ENCODE data around the gene SERPIND1. TPM values are rescaled to one million over a fixed set of nuclear protein-coding genes. Genes with fewer than 3 reads are reported as not detected.
A peak's percentile ranks its signal among the peaks of the same experiment; 100 is the strongest.
"Not testable (repeated sequence)": the region's sequence is repeated elsewhere in the genome, so short reads cannot be mapped to it uniquely, and the experiment has no call there.

SERPIND1 gene
- total RNA-seq, 1 experiment from 2014 or later = not detected

DNA sequence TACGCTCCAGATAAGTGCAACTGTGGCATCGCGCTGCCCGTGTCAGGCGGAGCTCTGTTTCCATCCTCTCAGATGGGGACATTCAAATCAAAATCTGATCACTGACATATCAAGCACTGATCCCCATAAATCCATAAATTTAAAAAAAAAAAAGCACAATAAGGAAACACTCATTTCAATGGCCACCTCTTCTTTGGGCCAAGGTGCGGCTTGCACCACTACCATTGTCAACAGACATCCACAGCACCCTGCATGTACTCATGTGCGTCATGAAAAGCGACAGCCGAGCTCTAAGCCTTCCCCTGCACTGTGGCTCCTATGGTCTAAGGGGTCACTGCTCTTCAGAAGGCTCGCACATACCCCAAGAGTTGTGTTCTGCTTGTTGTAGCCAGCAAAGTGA lies 26.7 kb upstream of the SERPIND1 start:
- no peak for DNase-seq (ENCODE audit: low spot score)

- no peak for DNase-seq (ENCODE audit: low spot score)
Observed at GRCh38 chr22:20748082-20748481, 25.8 kb upstream of the SERPIND1 start.

GRCh38 chr22:20748731-20749428 lies 25.0 kb upstream of the SERPIND1 start:
- no peak for DNase-seq (ENCODE audit: low spot score)

- DNase-seq (ENCODE audit: low spot score) = no peak
Observed at GRCh38 chr22:20749453-20749852, 24.5 kb upstream of the SERPIND1 start.

DNA sequence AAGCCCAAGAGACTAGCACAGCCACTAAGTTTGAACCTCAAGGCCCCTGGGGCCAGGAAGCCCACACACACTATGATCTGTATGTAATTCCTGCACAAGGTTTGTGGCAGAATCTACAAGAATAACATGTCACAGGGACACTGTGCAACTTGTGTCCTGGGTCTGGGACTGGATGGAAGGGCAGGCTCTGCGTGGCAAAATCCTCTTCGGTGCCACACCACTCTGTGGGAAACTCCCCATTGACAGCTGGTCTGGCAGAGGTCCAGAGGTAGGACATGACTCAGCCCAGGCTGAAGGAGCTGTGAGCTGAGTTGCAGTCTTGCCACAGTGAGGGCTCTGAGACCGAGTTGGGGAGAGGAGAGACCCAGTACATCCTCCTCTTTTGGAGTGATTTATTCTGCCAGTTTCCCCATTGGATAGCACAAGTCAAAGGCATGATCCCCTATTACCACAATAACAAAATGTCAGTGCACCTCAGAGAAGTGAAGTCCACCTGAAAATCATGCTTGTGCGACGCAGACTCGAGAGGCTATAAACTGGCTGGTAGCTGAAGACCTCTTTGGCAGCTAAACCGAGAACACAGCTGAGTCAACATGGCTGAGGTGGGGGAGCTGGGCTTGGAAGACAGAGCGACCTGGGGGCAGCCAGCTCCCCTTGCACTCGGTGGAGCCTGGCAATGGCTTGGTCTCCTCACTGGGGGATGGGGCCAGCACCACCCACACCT lies 23.3 kb upstream of the SERPIND1 start:
- DNase-seq (ENCODE audit: low spot score) = peak; percentile 33

DNA sequence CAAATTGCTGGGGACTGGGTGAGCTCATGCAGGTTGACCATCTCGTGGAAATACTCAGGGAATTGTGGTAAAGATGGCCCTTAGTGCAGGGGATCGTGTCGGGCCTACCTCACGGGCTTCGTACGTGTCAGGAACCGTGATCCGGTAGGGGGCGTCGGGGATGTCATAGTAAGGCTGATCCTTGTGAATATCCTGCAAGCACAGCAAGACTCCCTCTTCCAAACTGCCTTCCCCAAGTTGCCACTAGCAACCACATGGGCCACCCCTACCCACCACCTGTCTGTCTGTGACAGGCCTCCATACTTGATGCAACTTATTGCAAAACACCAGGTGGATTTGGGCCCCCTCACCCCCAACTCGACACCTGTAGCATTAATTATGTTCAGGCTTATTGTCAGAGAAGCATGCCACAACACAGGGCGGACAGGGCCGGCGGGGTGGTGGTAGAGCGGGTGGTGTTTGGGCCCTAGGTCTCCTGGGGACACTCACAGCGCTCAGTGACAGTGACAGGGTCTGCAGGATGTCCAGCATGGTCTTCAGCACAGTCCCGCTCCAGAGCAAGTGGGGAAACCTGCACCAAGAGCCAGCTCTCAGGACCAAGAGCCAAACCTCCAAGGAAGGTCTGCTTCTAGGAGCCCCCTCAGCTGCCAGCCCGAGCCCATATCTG lies 22.6 kb upstream of the SERPIND1 start:
- no peak for DNase-seq (ENCODE audit: low spot score)

- DNase-seq (ENCODE audit: low spot score) = no peak
Observed at GRCh38 chr22:20752104-20752741, 21.7 kb upstream of the SERPIND1 start.

GRCh38 chr22:20752873-20753272 lies 21.0 kb upstream of the SERPIND1 start:
- DNase-seq (ENCODE audit: low spot score) = no peak

DNA sequence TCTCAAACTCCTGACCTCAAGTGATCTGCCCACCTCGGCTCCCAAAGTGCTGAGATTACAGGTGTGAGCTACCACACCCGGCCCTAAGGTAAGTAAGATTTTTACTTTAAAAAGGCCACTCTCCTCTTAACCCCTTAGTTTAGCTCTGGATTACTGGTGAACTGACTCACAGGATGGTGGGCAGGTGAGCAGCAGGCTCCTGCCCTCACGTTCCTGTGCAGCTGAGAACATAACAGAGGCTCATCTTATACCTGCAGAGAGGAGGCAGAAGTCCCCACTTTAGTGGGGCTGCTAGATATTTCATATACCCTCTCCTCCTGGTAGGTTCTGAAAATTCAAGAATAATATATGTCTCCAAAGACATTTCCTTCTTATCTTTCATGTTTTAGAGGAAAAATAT lies 17.1 kb upstream of the SERPIND1 start:
- no peak for DNase-seq (ENCODE audit: low spot score)

DNA sequence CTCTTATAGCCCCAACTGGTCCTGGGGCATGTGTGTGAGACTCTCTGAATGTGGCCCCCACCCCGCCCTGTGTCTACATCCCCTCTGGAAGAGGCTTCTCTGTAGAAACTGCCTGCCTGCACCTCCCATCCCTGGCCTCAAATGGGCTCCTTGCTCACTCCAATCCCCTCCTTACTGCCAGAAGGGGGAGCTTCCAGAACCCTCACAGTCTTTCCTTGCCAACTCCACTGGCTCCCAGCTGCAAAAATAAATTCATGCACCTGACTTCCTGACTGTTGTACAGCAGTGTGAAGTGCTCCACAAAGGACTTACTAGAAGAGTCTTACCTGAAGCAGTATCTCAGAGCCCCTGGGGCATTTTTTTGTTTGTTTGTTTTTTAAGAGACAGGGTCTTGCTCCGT lies 15.2 kb upstream of the SERPIND1 start:
- DNase-seq (ENCODE audit: low spot score) = no peak

- DNase-seq (ENCODE audit: low spot score) = no peak
Observed at GRCh38 chr22:20760084-20760483, 13.8 kb upstream of the SERPIND1 start.

GRCh38 chr22:20761536-20761935 lies 12.4 kb upstream of the SERPIND1 start:
- DNase-seq (ENCODE audit: low spot score) = no peak

- DNase-seq (ENCODE audit: low spot score) = no peak
Observed at GRCh38 chr22:20762233-20762796, 11.6 kb upstream of the SERPIND1 start.

DNA sequence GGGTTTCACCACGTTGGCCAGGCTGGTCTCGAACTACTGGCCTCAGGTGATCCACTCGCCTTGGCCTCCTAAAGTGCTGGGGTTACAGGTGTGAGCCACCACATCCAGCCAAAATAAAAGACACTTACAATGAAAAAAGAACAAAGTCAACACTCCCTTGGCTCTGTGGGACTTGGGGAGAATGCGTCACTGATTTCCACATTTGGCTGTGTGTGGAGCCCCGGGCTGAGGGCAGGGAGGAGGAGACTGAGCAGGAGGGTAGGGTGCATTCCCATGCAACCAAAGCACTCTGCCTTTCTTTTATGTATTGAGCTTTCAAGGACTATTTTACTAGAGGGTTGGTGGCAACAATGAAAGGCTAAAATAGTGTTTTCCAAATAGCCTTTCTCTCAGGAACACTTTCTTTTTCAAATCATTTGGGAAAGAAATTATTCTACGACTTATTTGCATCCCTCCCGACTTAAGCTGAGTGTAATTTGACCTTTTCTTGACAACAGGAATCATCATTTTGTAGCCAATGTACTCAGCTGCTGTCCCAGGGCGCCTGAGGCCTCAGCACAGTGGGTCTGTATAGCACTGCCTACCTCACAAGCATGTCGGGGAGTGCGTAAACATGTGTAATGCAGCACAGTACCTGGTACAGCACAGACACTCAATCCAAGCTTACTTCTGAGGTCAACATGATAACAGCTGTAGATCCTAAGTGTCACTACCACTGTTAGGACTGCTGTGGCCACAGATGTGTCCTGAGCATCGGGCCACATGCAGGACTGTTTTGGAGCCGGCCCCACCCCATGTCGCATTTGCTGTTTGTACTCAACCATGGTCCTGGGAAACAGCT lies 10.1 kb upstream of the SERPIND1 start:
- no peak for DNase-seq (ENCODE audit: low spot score)

DNA sequence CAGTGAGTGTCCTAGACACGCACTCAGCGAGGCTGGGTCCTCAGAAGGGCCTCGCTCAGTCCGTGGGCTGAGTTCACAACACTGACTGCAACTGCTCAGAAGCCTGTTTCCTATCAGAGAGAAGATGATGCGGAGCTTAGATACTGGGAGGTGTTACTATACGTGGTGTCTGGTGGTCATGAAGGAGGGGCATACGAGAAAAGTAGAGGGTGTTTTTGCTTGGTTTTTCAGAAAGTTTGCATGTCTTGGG lies 9.5 kb upstream of the SERPIND1 start:
- no peak for DNase-seq (ENCODE audit: low spot score)

DNA sequence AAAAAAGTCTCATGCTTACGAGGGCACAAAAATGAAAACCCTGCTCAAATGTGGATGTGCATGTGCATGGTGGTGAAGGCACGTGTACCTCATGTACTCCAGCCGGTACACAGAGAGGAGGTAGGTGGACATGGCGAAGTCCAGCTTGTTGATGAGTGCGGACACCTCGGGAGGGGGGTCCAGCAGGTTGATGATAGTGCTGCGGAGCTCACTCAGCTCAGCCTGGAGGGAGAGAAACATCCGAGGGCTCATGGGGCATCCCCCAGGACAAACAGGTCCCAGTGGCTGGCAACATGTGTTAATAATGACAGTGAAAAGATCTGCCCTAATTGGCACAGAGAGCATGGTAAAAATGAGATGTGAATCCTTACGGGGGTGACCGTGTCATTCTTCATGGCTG lies 9.2 kb upstream of the SERPIND1 start:
- DNase-seq (ENCODE audit: low spot score) = no peak

GRCh38 chr22:20765938-20766337 lies 8.0 kb upstream of the SERPIND1 start:
- DNase-seq (ENCODE audit: low spot score) = no peak

DNA sequence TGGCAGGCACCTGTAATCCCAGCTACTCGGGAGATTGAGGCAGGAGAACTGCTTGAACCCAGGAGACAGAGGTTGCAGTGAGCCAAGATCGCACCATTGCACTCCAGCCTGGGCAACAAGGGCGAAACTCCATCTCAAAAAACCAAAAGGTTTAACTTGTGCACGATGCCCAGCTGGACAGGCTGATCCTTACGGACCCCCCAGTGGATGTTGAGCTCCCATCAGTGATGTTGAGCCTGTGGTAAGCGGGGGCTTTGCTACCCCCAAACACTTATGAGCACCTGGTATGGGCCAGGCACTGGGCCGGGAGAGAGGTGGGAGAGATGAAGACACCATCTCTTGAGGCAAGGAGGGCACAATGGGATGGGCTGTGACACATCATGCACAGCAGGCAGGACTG lies 7.4 kb upstream of the SERPIND1 start:
- no peak for DNase-seq (ENCODE audit: low spot score)

GRCh38 chr22:20769496-20769826 lies 4.5 kb upstream of the SERPIND1 start:
- DNase-seq (ENCODE audit: low spot score) = not testable (repeated sequence)

- no peak for DNase-seq (ENCODE audit: low spot score)
Observed at GRCh38 chr22:20771918-20772625, 1.8 kb upstream of the SERPIND1 start.

- DNase-seq (ENCODE audit: low spot score) = no peak
Observed at GRCh38 chr22:20774882-20775281, 969 bp downstream of the SERPIND1 start.
